ENCODE data around the gene TNFRSF18.
A peak's percentile ranks its signal among the peaks of the same experiment; 100 is the strongest.

- TF ChIP-seq CTCF (optimal IDR thresholded peaks at IDR 0.05 in 1 of 3, IDR thresholded peaks at IDR 0.05 in 1 of 3, conservative IDR thresholded peaks at IDR 0.05 in 1 of 3; ENCODE audit: extremely low read depth in 1 of 3, insufficient read depth in 2 of 3, low read length in 3 of 3) = no peak
- TF ChIP-seq EZH2 (IDR thresholded peaks at IDR 0.05; ENCODE audit: low read length) = peak; percentile 47
These were observed 39.6 kb upstream of the TNFRSF18 start for GRCh38 chr1:1245817-1246576.

Measured in keratinocyte (primary cell).